H1 (cell line): ENCODE data around the gene CIB4. TPM values are rescaled to one million over a fixed set of nuclear protein-coding genes. Genes with fewer than 3 reads are reported as not detected.

Experiments used
- CTCF ChIA-PET: fragments of 300-600 bp; sonication (Branson Sonifier 250); formaldehyde crosslinking; loops from one replicate; lab custom pipeline; 2021; ENCODE audit not compliant: partially characterized antibody; lab: Charles Lee
- POLR2A ChIA-PET: fragments of 300-600 bp; sonication (Branson Sonifier 250); formaldehyde crosslinking; loops from one replicate; lab custom pipeline; 2021; ENCODE audit warnings: inconsistent platforms; ENCODE audit not compliant: partially characterized antibody; lab: Charles Lee
- DNase-seq, 2 experiments: peaks; one replicate each; pipeline versions ENCODE4 v3.0.0 to v3.0.0-alpha.2; 2010 to 2022; ENCODE audit warnings: low spot score in 2 of 2, low read depth in 1 of 2, mixed read lengths in 1 of 2
- FAIRE-seq: peaks from 2 replicates; lab custom pipeline; 2011; peaks lifted over from hg19 to GRCh38; lab: Jason Lieb, UNC
- H2AFZ ChIP-seq: 2 replicates; pipeline ENCODE4 v1.8.1; 2012; ENCODE audit warnings: low read length, inconsistent platforms
- H2AK5ac ChIP-seq: 2 replicates; pipeline ENCODE4 v1.6.1; 2013; ENCODE audit warnings: low read depth, low read length
- H2BK120ac ChIP-seq: replicated peaks from 2 replicates; pipeline ENCODE3; 2013; ENCODE audit warnings: low read depth, low read length, inconsistent platforms
- H2BK12ac ChIP-seq: 2 replicates; pipeline ENCODE4 v1.6.1; 2013; ENCODE audit warnings: low read depth, low read length
- H2BK15ac ChIP-seq: 2 replicates; pipeline ENCODE4 v1.6.1; 2013; ENCODE audit warnings: low read length
- H2BK20ac ChIP-seq: 2 replicates; pipeline ENCODE4 v1.6.1; 2013; ENCODE audit warnings: low read length
- H2BK5ac ChIP-seq: 2 replicates; pipeline ENCODE4 v1.6.1; 2013; ENCODE audit warnings: low read depth, low read length
- H3K14ac ChIP-seq: 2 replicates; pipeline ENCODE4 v1.6.1; 2013; ENCODE audit warnings: inconsistent platforms; ENCODE audit not compliant: insufficient read length
- H3K18ac ChIP-seq: 2 replicates; pipeline ENCODE4 v1.6.1; 2013; ENCODE audit warnings: low read length; ENCODE audit errors: extremely low read depth
- H3K23ac ChIP-seq: 2 replicates; pipeline ENCODE4 v1.6.1; 2013; ENCODE audit warnings: inconsistent platforms; ENCODE audit not compliant: insufficient read length
- H3K23me2 ChIP-seq: 2 replicates; pipeline ENCODE4 v1.6.1; 2013; ENCODE audit warnings: low read depth, low read length
- H3K27ac ChIP-seq: 2 replicates; pipeline ENCODE4 v1.6.1; 2011; ENCODE audit warnings: low read depth, low read length, inconsistent platforms
- H3K27me3 ChIP-seq, 4 experiments: replicated peaks in 1 of 4; 1 replicate in 1 of 4; 2 replicates in 3 of 4; pipeline versions ENCODE4 v1.6.1 to v1.8.1; 2011 to 2013; ENCODE audit warnings: low read length in 3 of 4, mild to moderate bottlenecking in 3 of 4, inconsistent platforms in 2 of 4, mixed read lengths in 2 of 4, moderate library complexity in 1 of 4; ENCODE audit not compliant: control insufficient read depth in 3 of 4, insufficient read depth in 3 of 4; ENCODE audit errors: extremely low read depth in 1 of 4
- H3K36me3 ChIP-seq, 4 experiments: 2 replicates each; pipeline versions ENCODE4 v1.6.1 to v1.8.1; 2011 to 2013; ENCODE audit warnings: mild to moderate bottlenecking in 4 of 4, low read length in 3 of 4, moderate library complexity in 2 of 4, control low read depth in 1 of 4, inconsistent platforms in 1 of 4; ENCODE audit not compliant: insufficient read depth in 4 of 4, control insufficient read depth in 2 of 4
- H3K4ac ChIP-seq: replicated peaks from 2 replicates; pipeline ENCODE3; 2013; ENCODE audit warnings: low read length, low read depth, mixed read lengths, inconsistent platforms; ENCODE audit not compliant: insufficient read length
- H3K4me1 ChIP-seq, 4 experiments: replicated peaks in 1 of 4; 1 replicate in 1 of 4; 2 replicates in 3 of 4; pipeline versions ENCODE4 v1.6.1 to v1.8.1; 2011 to 2013; ENCODE audit warnings: low read length in 3 of 4, inconsistent platforms in 2 of 4, mixed read lengths in 1 of 4; ENCODE audit not compliant: insufficient read depth in 4 of 4, control insufficient read depth in 3 of 4
- H3K4me2 ChIP-seq, 2 experiments: 2 replicates each; pipeline versions ENCODE4 v1.6.1 to v1.8.1; 2011 to 2013; ENCODE audit warnings: low read depth in 2 of 2, low read length in 2 of 2, control low read depth in 1 of 2, inconsistent platforms in 1 of 2, mild to moderate bottlenecking in 1 of 2; ENCODE audit not compliant: insufficient read depth in 1 of 2
- H3K4me3 ChIP-seq, 4 experiments: fragments of 200-600, 300-600 bp in 1 of 4; sonication (generic), shearing (Covaris generic), sonication (Bioruptor Twin) in 1 of 4; 2 replicates each; pipeline versions ENCODE4 v1.5.1 to v1.8.1; 2011 to 2016; ENCODE audit warnings: low read length in 4 of 4, low read depth in 3 of 4, control low read depth in 2 of 4, inconsistent platforms in 2 of 4, mild to moderate bottlenecking in 2 of 4, mixed read lengths in 1 of 4, moderate library complexity in 1 of 4; ENCODE audit not compliant: insufficient read depth in 2 of 4; ENCODE audit errors: extremely low read depth in 1 of 4
- H3K56ac ChIP-seq: replicated peaks from 2 replicates; pipeline ENCODE3; 2013; ENCODE audit warnings: low read depth, mild to moderate bottlenecking, mixed read lengths, low read length, inconsistent platforms; ENCODE audit not compliant: insufficient read length
- H3K79me1 ChIP-seq: 2 replicates; pipeline ENCODE4 v1.6.1; 2013; ENCODE audit warnings: low read depth, low read length, control low read depth
- H3K79me2 ChIP-seq, 2 experiments: 2 replicates each; pipeline versions ENCODE4 v1.6.1 to v1.8.1; 2012 to 2013; ENCODE audit warnings: low read length in 2 of 2, mild to moderate bottlenecking in 2 of 2, inconsistent platforms in 1 of 2; ENCODE audit not compliant: insufficient read depth in 2 of 2, control insufficient read depth in 1 of 2
- H3K9ac ChIP-seq, 4 experiments: replicated peaks in 1 of 4; 1 replicate in 1 of 4; 2 replicates in 3 of 4; pipeline versions ENCODE4 v1.6.1 to v1.8.1; 2011 to 2013; ENCODE audit warnings: low read depth in 3 of 4, low read length in 3 of 4, control low read depth in 2 of 4, mild to moderate bottlenecking in 2 of 4, moderate library complexity in 2 of 4, inconsistent platforms in 1 of 4; ENCODE audit errors: extremely low read depth in 1 of 4
- H3K9me3 ChIP-seq, 2 experiments: 2 replicates each; pipeline versions ENCODE4 v1.6.1 to v1.8.1; 2012 to 2013; ENCODE audit warnings: mild to moderate bottlenecking in 2 of 2, moderate library complexity in 2 of 2, control low read depth in 1 of 2, inconsistent platforms in 1 of 2, low read depth in 1 of 2, low read length in 1 of 2, mixed read lengths in 1 of 2; ENCODE audit not compliant: insufficient read depth in 2 of 2
- H4K20me1 ChIP-seq, 2 experiments: replicated peaks in 1 of 2; 2 replicates each; pipeline versions ENCODE3 to v1.8.1; 2011 to 2013; ENCODE audit warnings: inconsistent platforms in 2 of 2, low read length in 2 of 2, mild to moderate bottlenecking in 1 of 2; ENCODE audit not compliant: insufficient read depth in 2 of 2, control insufficient read depth in 1 of 2
- H4K5ac ChIP-seq: 2 replicates; pipeline ENCODE4 v1.6.1; 2013; ENCODE audit warnings: low read length, low read depth, mixed read lengths, inconsistent platforms; ENCODE audit not compliant: insufficient read length
- H4K8ac ChIP-seq: 2 replicates; pipeline ENCODE4 v1.8.0; 2013; ENCODE audit warnings: mild to moderate bottlenecking, moderate library complexity, low read length, inconsistent platforms; ENCODE audit not compliant: insufficient read depth; ENCODE audit errors: extremely low read depth
- H4K91ac ChIP-seq: replicated peaks from 2 replicates; pipeline ENCODE3; 2013; ENCODE audit warnings: low read length, mixed read lengths, inconsistent platforms; ENCODE audit not compliant: insufficient read length
- ASH2L ChIP-seq: fragments of 200-600, 300-600 bp; sonication (generic); IDR thresholded peaks from one replicate; pipeline ENCODE4 v1.7.1; 2017; ENCODE audit warnings: low read length
- CBX8 ChIP-seq: fragments of 300-800, 300-1000 bp; sonication (generic); IDR thresholded peaks from 2 replicates; pipeline ENCODE4 v1.7.1; 2016; ENCODE audit warnings: low read depth, low read length, borderline replicate concordance
- CEBPB ChIP-seq: IDR thresholded peaks from 2 replicates; pipeline ENCODE4 v1.6.1; 2012; ENCODE audit warnings: low read depth, low read length
- HDAC6 ChIP-seq: IDR thresholded peaks from one replicate; pipeline ENCODE4 v1.7.1; 2012; ENCODE audit warnings: low read depth, mild to moderate bottlenecking, inconsistent platforms, low read length, moderate library complexity
- KDM1A ChIP-seq: fragments of 200-600, 300-600 bp; sonication (generic); IDR thresholded peaks from 2 replicates; pipeline ENCODE4 v1.7.1; 2016; ENCODE audit warnings: mild to moderate bottlenecking, low read length, borderline replicate concordance
- MAFK ChIP-seq: IDR thresholded peaks from 2 replicates; pipeline ENCODE4 v1.6.1; 2012; ENCODE audit warnings: low read depth, mild to moderate bottlenecking, improper control_type of control experiment, low read length
- RBBP5 ChIP-seq: IDR thresholded peaks from 2 replicates; pipeline ENCODE4 v1.7.1; 2012; ENCODE audit warnings: low read depth, mild to moderate bottlenecking, inconsistent platforms, low read length, moderate library complexity, borderline replicate concordance
- SIRT6 ChIP-seq: IDR thresholded peaks from one replicate; pipeline ENCODE4 v1.7.1; 2012; ENCODE audit warnings: low read length, inconsistent platforms
- SP1 ChIP-seq: IDR thresholded peaks from 2 replicates; pipeline ENCODE4 v1.6.1; 2011; ENCODE audit warnings: low read depth, low read length
- SRF ChIP-seq: IDR thresholded peaks from 2 replicates; pipeline ENCODE4 v1.6.1; 2011; ENCODE audit warnings: mild to moderate bottlenecking, low read depth, low read length, moderate library complexity
- WGBS, 2 experiments: shearing (Covaris generic) in 1 of 2; methylation state at CpG; one replicate each; pipeline versions ENCODE4 v1.1.6 to v1.1.7; 2013 to 2015; ENCODE audit warnings: low lambda C conversion rate in 2 of 2, mixed read lengths in 2 of 2, inconsistent platforms in 1 of 2, low coverage in 1 of 2, missing lambda C conversion rate in 1 of 2; ENCODE audit not compliant: insufficient replicate concordance in 2 of 2, insufficient coverage in 1 of 2, insufficient read length in 1 of 2; ENCODE audit errors: extremely low coverage in 1 of 2, missing lambda C conversion rate in 1 of 2; 5-methylcytosine and 5-hydroxymethylcytosine counted together
- polyA plus RNA-seq, 7 experiments: library from polyadenylated mRNA; depleted of rRNA in 3 of 7; stranded (reverse) in 5 of 7; unstranded in 2 of 7; fragments of >200 nt in 5 of 7; fragments of 200-250 nt in 2 of 7; gene quantifications; 1 replicate in 5 of 7; 2 replicates in 1 of 7; 4 replicates in 1 of 7; pipeline versions ENCODE4 v1.2.1 to v1.2.3, GENCODE V29; 2011 to 2013; ENCODE audit warnings: missing spikeins in 2 of 7, mixed read lengths in 2 of 7
- total RNA-seq: library from RNA; stranded (reverse); fragmentation: NEBNext Ultra II Directional; extraction: Animal tissue kit (Norgen Biotek cat#: 25700); gene quantifications from 2 replicates; pipeline ENCODE4 v1.2.1, GENCODE V29; 2021

CIB4 gene
- total and polyA plus RNA-seq, 2 of the 8 experiments (the other 6 are each of a cell fraction or from before 2014, with no cell fraction given), result not detected

- no peak overlapping the region for H2BK5ac ChIP-seq
- no peak overlapping the region for H2BK20ac ChIP-seq
- H3K36me3 ChIP-seq, result no peaks in the 10 kb centered on the region
- H2AFZ ChIP-seq, result no peak overlapping the region
- no peak overlapping the region for H2AK5ac ChIP-seq
- H4K8ac ChIP-seq, result no peak overlapping the region
- DNase-seq (no peak), FAIRE-seq (no peak)
- H3K9me3 ChIP-seq, result no peaks in the 10 kb centered on the region
- no peaks in the 10 kb centered on the region; a peak in 1 of 7 replicates for H3K4me1 ChIP-seq
- 86% methylated on average over 5 of the region's 5 CpGs; no CpG with 5 or more reads in 1 of the 2 experiments for WGBS, 2 experiments
- ChIA-PET CTCF (interaction anchor here (1.5 kb wide), 1 partner anchor 66 kb away, joined by 4 read pairs; no protein-coding TSS in a partner anchor), POLR2A (no interaction called here)
- H3K23ac ChIP-seq, result no peak overlapping the region
- no peak overlapping the region for H3K27ac ChIP-seq
- H2BK15ac ChIP-seq, result no peak overlapping the region
- no peaks in the 10 kb centered on the region for H3K79me2 ChIP-seq
- H2BK12ac ChIP-seq, result no peak overlapping the region
- no peaks in the 10 kb centered on the region for H3K79me1 ChIP-seq
- no peaks in the 10 kb centered on the region for H3K23me2 ChIP-seq
- no peak overlapping the region for H4K5ac ChIP-seq
- H3K4me2 ChIP-seq, result no peak overlapping the region
- H3K14ac ChIP-seq, result no peak overlapping the region
- H2BK120ac ChIP-seq, result no peak overlapping the region
- H4K91ac ChIP-seq, result no peak overlapping the region
- no peak overlapping the region for H3K56ac ChIP-seq
- no peak overlapping the region for H3K4me3 ChIP-seq
- H4K20me1 ChIP-seq, result no peaks in the 10 kb centered on the region
- H3K27me3 ChIP-seq, result no peaks in the 10 kb centered on the region; a peak in 1 of 7 replicates
- no peak overlapping the region for H3K4ac ChIP-seq
- no peak overlapping the region for H3K18ac ChIP-seq
- no peak overlapping the region for H3K9ac ChIP-seq
- TF ChIP-seq HDAC6, result no peak
- no peak for TF ChIP-seq SIRT6
- no peak for TF ChIP-seq SP1
- TF ChIP-seq MAFK, result no peak
- no peak for TF ChIP-seq SRF
- no peak for TF ChIP-seq KDM1A
- no peak for TF ChIP-seq CEBPB
- no peak for TF ChIP-seq RBBP5
- no peak for TF ChIP-seq ASH2L
- no peak for TF ChIP-seq CBX8
Observed at GRCh38 chr2:26670931-26671460, 29.8 kb upstream of the CIB4 start.
